ENCODE results near the gene ST3GAL2.

Gene ST3GAL2

GRCh38 chr16:70438969-70439862 is at the start of gene ST3GAL2:
TSS of gene ST3GAL2 (minus strand) at chr16:70439100. CDS start at chr16:70398530, 40,570 bp downstream.
- DNase-seq (ENCODE audit: low read depth, low spot score), result peak; percentile 94

GRCh38 chr16:70484867-70485266 is 46.0 kb upstream of the ST3GAL2 start:
- DNase-seq (ENCODE audit: low read depth, low spot score), result no peak

DNA sequence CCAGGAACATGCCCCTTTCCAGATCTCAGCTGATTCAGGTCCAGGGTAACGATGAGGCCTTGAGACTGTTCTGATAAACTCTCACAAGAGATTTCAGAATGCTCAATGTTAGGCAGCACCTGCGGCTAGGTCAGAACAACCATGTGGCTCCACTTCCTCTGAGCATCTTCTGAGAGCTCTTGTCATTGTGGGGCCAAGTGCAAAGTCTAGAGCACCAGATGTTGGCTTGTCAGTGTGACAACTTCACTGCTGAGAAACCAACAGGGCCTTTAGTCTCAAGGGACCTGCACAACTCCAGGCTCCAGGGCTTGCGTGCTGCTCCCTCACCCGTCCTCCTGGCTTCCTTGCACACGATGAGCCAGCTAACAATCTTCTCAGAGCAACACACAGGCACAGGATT is 44.5 kb upstream of the ST3GAL2 start:
- DNase-seq (ENCODE audit: low read depth, low spot score), result no peak

- no peak for DNase-seq (ENCODE audit: low read depth, low spot score)
These were observed 43.7 kb upstream of the ST3GAL2 start for GRCh38 chr16:70482624-70483023.

- DNase-seq (ENCODE audit: low read depth, low spot score), result no peak
These were observed 43.1 kb upstream of the ST3GAL2 start for GRCh38 chr16:70481929-70482536.

DNA sequence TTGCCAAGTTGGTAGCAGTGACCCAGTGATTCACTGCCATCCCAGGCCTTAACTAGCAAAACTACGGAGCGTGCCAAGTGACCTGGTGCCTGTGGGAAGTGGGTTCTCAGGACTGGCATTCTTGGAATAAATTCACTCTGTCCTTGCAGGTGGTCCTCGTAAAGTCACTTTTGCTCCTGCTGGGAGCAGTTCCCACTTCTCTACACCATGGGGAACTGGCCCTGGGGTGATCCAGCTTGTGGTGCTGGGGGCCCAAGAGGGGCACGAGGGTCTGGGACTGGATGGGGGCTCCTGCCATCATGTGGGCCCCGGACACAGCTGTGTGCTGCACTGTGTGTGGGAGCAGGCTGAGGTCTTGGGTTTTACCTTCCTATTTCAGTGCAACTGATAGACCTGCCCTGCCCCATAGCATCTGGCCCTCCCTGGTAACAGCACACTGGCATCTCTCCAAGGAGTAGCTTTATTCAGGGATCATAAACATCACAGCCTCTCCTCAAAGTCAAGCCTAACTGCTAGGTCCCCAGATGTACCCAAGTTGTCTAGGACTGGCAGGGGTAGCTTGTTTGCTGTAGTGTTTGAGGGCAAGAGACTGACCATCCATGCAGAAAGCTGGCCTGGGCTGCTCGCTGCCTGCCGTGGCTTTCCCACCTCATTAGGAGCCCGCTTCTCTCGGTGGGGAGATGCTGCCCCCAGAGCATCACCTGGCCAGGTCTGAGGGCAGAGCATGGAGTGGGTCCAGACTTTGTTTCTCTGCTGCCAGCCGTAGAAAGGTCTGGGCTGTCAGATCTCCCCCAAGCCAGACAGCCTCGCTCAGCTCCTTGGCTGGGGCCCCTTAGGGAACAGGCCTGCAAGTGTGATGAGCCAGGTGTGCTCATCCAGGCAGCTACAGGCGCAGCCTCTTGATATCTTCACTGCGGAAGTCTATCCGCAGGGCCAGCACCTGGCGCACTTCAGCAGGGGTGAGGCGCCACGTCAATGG is 41.5 kb upstream of the ST3GAL2 start:
- DNase-seq (ENCODE audit: low read depth, low spot score), result no peak

DNA sequence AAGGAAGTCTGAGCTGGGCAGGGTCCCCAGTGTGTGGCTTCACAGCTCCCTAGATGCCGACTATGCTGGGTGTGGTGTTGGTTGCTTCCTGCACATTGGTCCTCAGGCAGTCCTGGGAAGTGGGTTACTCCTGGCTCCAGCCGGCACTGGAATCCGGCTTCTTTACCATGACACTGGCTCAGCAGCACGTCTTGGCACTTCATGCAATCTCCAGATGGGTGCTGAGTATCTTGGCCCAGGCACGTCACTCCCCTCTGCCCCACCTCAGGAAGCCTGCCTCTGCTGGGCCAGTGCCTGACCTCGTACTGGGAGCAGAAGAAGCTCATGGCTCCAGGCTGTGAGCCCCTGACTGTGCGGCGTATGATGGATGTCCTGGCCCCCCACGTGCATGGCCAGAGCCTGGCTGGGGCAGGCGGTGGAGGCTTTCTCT is 40.0 kb upstream of the ST3GAL2 start:
- no peak for DNase-seq (ENCODE audit: low read depth, low spot score)

- no peak for DNase-seq (ENCODE audit: low read depth, low spot score)
These were observed 39.3 kb upstream of the ST3GAL2 start for GRCh38 chr16:70478169-70478568.

- DNase-seq (ENCODE audit: low read depth, low spot score), result no peak
These were observed 37.5 kb upstream of the ST3GAL2 start for GRCh38 chr16:70476272-70477020.

DNA sequence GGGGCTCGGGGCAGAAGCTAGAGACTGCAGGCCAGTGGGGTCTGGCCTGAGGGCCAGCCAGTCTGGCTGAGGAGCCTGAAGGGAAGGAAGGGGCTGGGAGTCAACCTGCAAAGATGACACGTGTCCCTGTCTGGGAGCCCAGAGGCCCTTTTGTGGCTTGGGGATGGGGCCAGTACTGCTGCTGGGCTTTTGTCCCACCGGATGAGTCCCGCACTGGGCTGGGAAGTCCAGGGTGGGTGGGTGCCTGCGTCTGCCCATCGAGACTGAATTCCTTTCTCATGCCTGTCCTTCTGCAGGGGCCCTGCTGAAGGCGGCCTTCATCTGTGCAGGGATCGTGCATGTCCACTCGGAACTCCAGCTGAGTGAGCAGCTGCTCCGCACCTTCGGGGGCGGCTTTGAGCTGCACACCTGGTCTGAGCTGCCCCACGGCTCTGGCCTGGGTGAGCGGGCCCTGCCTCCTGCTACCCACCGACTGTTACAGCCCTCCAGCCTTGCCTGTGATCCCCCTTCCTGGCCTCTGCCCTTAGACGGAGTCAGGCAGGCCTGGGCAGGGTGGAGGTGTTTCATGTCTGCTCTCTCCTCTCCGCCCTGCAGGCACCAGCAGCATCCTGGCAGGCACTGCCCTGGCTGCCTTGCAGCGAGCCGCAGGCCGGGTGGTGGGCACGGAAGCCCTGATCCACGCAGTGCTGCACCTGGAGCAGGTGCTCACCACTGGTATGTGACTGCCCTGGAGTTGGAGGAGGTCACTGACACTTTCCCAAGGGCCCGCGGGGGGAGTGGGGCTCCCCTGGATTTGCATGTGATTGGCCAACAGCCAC is 36.4 kb upstream of the ST3GAL2 start:
- no peak for DNase-seq (ENCODE audit: low read depth, low spot score)

DNA sequence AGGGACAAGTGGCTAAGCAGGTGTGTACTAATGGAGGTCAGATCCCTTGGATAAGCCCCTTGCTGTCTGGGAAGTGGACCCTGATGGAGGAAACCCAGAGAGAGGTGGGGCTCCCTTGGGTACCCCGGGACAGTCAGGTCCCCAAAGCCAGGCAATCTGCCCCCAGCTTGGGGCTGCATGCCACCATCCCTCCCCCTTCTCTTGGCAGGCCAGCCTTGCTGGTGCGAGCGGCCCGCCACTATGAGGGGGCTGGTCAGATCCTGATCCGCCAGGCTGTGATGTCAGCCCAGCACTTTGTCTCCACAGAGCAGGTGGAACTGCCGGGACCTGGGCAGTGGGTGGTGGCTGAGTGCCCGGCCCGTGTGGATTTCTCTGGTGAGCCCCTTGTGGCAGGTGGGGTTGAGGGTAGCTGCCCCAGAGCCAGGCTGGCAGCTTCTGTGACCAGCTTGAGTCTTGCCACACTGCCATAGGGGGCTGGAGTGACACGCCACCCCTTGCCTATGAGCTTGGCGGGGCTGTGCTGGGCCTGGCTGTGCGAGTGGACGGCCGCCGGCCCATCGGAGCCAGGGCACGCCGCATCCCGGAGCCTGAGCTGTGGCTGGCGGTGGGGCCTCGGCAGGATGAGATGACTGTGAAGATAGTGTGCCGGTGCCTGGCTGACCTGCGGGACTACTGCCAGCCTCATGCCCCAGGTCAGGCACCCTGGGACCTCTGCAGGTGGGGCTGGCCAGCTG is 35.6 kb upstream of the ST3GAL2 start:
- no peak for DNase-seq (ENCODE audit: low read depth, low spot score)

GRCh38 chr16:70473446-70474319 is 34.8 kb upstream of the ST3GAL2 start:
- no peak for DNase-seq (ENCODE audit: low read depth, low spot score)

- DNase-seq (ENCODE audit: low read depth, low spot score), result no peak
These were observed 34.0 kb upstream of the ST3GAL2 start for GRCh38 chr16:70472786-70473433.

DNA sequence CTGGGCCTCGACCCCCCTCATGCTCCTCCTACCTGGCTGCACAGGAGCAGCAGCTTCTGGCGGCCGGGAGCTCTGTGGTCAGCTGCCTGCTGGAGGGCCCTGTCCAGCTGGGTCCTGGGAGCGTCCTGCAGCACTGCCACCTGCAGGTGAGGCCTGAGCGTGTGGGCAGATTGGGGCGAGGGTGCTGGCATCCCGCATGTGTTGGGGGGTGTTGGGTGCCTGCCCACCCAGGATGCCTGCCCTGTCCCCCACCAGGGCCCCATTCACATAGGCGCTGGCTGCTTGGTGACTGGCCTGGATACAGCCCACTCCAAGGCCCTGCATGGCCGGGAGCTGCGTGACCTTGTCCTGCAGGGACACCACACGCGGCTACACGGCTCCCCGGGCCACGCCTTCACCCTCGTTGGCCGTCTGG is 32.0 kb upstream of the ST3GAL2 start:
- DNase-seq (ENCODE audit: low read depth, low spot score), result no peak

- no peak for DNase-seq (ENCODE audit: low read depth, low spot score)
These were observed 31.4 kb upstream of the ST3GAL2 start for GRCh38 chr16:70470141-70470926.

DNA sequence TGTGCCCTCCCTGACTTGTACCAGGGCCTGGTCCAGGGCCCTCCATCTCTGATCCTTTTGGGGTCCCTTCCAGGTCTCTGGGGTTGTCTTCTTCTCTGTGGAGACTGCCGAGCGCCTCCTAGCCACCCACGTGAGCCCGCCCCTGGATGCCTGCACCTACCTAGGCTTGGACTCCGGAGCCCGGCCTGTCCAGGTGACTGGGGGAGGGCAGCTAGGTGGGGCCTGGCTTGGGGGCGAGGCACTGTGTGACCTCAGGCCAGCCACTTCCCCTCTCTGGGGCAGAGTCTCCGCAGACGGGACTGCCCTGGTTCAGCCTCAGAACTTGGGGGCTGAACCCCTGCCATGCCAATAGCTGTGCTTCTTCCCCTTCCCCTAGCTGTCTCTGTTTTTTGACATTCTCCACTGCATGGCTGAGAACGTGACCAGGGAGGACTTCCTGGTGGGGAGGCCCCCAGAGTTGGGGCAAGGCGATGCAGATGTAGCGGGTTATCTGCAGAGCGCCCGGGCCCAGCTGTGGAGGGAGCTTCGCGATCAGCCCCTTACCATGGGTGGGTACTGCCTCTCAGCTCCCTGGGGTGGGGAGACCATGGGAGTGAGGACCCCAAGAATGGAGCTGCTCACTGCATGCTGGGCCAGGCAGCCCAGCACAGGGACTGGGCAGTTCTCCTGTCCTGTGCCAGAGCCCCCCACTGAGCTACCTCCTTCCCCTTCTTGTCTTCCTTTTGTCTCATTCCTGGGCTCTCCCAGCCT is 30.1 kb upstream of the ST3GAL2 start:
- DNase-seq (ENCODE audit: low read depth, low spot score), result no peak

Measured in activated CD4-positive, CD25-positive, alpha-beta regulatory T cell treated with anti-CD3 and anti-CD28 coated beads, Interleukin-2, amount 50 U/mL, for 16 hours (primary cell).